WTC11 (cell line): ENCODE measurements around the gene EPGN. TPM values are rescaled to one million over a fixed set of nuclear protein-coding genes. Genes with fewer than 3 reads are reported as not detected.

ENCODE experiments used
- ATAC-seq: fragments of 200-7000 bp; cut with Tn5 transposase; 2 replicates; pipeline ENCODE4 v1.10.0; 2021; ENCODE audit warnings: mild to moderate bottlenecking, moderate library complexity
- CTCF ChIA-PET: fragments of 300-600 bp; sonication (Branson Sonifier 250); formaldehyde crosslinking; loops from one replicate; lab custom pipeline; 2021; ENCODE audit warnings: antibody characterized with exemption; lab: Charles Lee
- POLR2A ChIA-PET: fragments of 350-600 bp; sonication (Branson Sonifier 250); formaldehyde crosslinking; loops from one replicate; lab custom pipeline; 2021; ENCODE audit warnings: antibody characterized with exemption; lab: Charles Lee
- DNase-seq: peaks from one replicate; pipeline ENCODE4 v3.0.0; 2021; ENCODE audit warnings: low spot score
- H3K27ac Mint-ChIP-seq: 2 replicates; pipeline ENCODE4 v1.8.0; 2021; ENCODE audit warnings: mixed read lengths
- H3K27me3 Mint-ChIP-seq: 2 replicates; pipeline ENCODE4 v1.8.0; 2021; ENCODE audit warnings: low read depth, mild to moderate bottlenecking, moderate library complexity, mixed read lengths
- H3K36me3 Mint-ChIP-seq: 2 replicates; pipeline ENCODE4 v1.8.0; 2021; ENCODE audit warnings: mixed read lengths
- H3K4me1 Mint-ChIP-seq: 2 replicates; pipeline ENCODE4 v1.8.0; 2022; ENCODE audit warnings: mixed read lengths
- H3K4me3 Mint-ChIP-seq: 2 replicates; pipeline ENCODE4 v1.8.0; 2021; ENCODE audit warnings: mild to moderate bottlenecking, moderate library complexity, mixed read lengths
- H3K9me3 Mint-ChIP-seq: 2 replicates; pipeline ENCODE4 v1.8.0; 2021; ENCODE audit warnings: mixed read lengths
- ATF1 ChIP-seq: sonication (generic); formaldehyde crosslinking; IDR thresholded peaks from 2 replicates; pipeline ENCODE4 v1.8.1; 2023; ENCODE audit warnings: mild to moderate bottlenecking, moderate library complexity, missing genetic modification reagents
- CBFB ChIP-seq: sonication (generic); formaldehyde crosslinking; IDR thresholded peaks from 2 replicates; pipeline ENCODE4 v1.8.1; 2022; ENCODE audit warnings: mild to moderate bottlenecking, low read depth, missing genetic modification reagents
- CREB1 ChIP-seq: sonication (generic); formaldehyde crosslinking; IDR thresholded peaks from 2 replicates; pipeline ENCODE4 v1.8.0; 2023; ENCODE audit warnings: mild to moderate bottlenecking, missing genetic modification reagents
- FOXK1 ChIP-seq: sonication (generic); formaldehyde crosslinking; IDR thresholded peaks from 2 replicates; pipeline ENCODE4 v1.8.0; 2022; ENCODE audit warnings: mild to moderate bottlenecking, moderate library complexity, missing genetic modification reagents
- FOXP1 ChIP-seq: sonication (generic); formaldehyde crosslinking; IDR thresholded peaks from 2 replicates; pipeline ENCODE4 v1.8.0; 2022; ENCODE audit warnings: missing genetic modification reagents, mild to moderate bottlenecking, moderate library complexity, borderline replicate concordance
- KAT7 ChIP-seq: sonication (generic); formaldehyde crosslinking; IDR thresholded peaks from 2 replicates; pipeline ENCODE4 v1.8.1; 2023; ENCODE audit warnings: missing genetic modification reagents, mild to moderate bottlenecking, borderline replicate concordance
- MXD4 ChIP-seq: fragments of 250-450 bp; sonication (Bioruptor Pico); IDR thresholded peaks from 2 replicates; pipeline ENCODE4 v1.8.0; 2021; ENCODE audit warnings: mild to moderate bottlenecking, moderate library complexity, borderline replicate concordance
- NR1H2 ChIP-seq: sonication (generic); formaldehyde crosslinking; IDR thresholded peaks from 2 replicates; pipeline ENCODE4 v1.9.0; 2021; ENCODE audit warnings: mild to moderate bottlenecking, moderate library complexity, missing genetic modification reagents
- OVOL2 ChIP-seq: fragments of 250-450 bp; sonication (Bioruptor Pico); IDR thresholded peaks from 2 replicates; pipeline ENCODE4 v1.9.0; 2021; ENCODE audit warnings: mild to moderate bottlenecking, borderline replicate concordance
- SOX15 ChIP-seq: fragments of 250-450 bp; sonication (Bioruptor Pico); IDR thresholded peaks from 2 replicates; pipeline ENCODE4 v1.9.0; 2021; ENCODE audit warnings: mild to moderate bottlenecking
- TEAD1 ChIP-seq: sonication (generic); formaldehyde crosslinking; IDR thresholded peaks from 2 replicates; pipeline ENCODE4 v1.8.0; 2022; ENCODE audit warnings: mild to moderate bottlenecking, missing genetic modification reagents
- TEAD4 ChIP-seq: sonication (generic); formaldehyde crosslinking; IDR thresholded peaks from 2 replicates; pipeline ENCODE4 v1.8.0; 2022; ENCODE audit warnings: mild to moderate bottlenecking, missing genetic modification reagents
- ZBTB21 ChIP-seq: sonication (generic); formaldehyde crosslinking; IDR thresholded peaks from 2 replicates; pipeline ENCODE4 v1.8.1; 2023; ENCODE audit warnings: mild to moderate bottlenecking, missing genetic modification reagents, borderline replicate concordance
- ZNF219 ChIP-seq: sonication (generic); formaldehyde crosslinking; IDR thresholded peaks from 2 replicates; pipeline ENCODE4 v1.8.0; 2023; ENCODE audit warnings: missing genetic modification reagents, mild to moderate bottlenecking, borderline replicate concordance
- total RNA-seq: library from RNA; stranded (reverse); gene quantifications from 3 replicates; pipeline ENCODE4 v1.2.3, GENCODE V29; 2021
- TF ChIP-seq, protein P1 (sequence below): sonication (generic); formaldehyde crosslinking; conservative IDR thresholded peaks from 2 replicates; pipeline ENCODE4 v1.8.1; 2023; ENCODE audit warnings: mild to moderate bottlenecking, low read depth, missing genetic modification reagents, moderate library complexity
- TF ChIP-seq, protein P2 (sequence below): fragments of 250-450 bp; sonication (Bioruptor Pico); IDR thresholded peaks from 2 replicates; pipeline ENCODE4 v1.9.0; 2021; ENCODE audit warnings: moderate library complexity, mild to moderate bottlenecking, inconsistent platforms, borderline replicate concordance
- TF ChIP-seq, protein P3 (sequence below): sonication (generic); formaldehyde crosslinking; IDR thresholded peaks from 2 replicates; pipeline ENCODE4 v1.8.1; 2022; ENCODE audit warnings: low read depth, missing genetic modification reagents, borderline replicate concordance
- TF ChIP-seq, protein P4 (sequence below): sonication (generic); formaldehyde crosslinking; IDR thresholded peaks from 2 replicates; pipeline ENCODE4 v1.8.0; 2022; ENCODE audit warnings: mild to moderate bottlenecking, missing genetic modification reagents
- TF ChIP-seq, protein P5 (sequence below): sonication (generic); formaldehyde crosslinking; IDR thresholded peaks from 2 replicates; pipeline ENCODE4 v1.8.0; 2022; ENCODE audit warnings: mild to moderate bottlenecking, missing genetic modification reagents
- TF ChIP-seq, protein P6 (sequence below): sonication (generic); formaldehyde crosslinking; IDR thresholded peaks from 2 replicates; pipeline ENCODE4 v1.8.0; 2022; ENCODE audit warnings: missing genetic modification reagents

The EPGN gene
- total RNA-seq, 1 experiment from 2014 or later, result not detected

DNA sequence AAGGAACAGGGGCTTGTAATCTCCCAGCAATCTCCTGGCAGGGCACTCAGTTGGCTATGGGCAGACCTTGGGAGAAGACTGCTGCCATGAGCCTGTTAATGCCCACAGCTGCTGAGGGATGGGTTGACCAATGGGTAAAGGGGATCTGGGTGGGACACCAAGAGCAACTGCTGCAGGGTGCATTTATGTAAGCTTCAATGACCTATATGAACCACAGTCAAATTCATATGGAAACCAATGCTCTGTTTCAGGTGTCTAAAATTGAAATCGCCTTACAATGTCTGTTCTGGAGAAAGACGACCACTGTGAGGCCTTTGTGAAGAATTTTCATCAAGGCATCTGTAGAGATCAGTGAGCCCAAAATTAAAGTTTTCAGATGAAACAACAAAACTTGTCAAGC is 6.1 kb downstream of the EPGN start:
- POLR2A ChIA-PET, result no interaction called here
- Mint-ChIP-seq H3K27ac (no peak overlapping the region), H3K27me3 (no peaks in the 10 kb centered on the region), H3K4me1 (peaks cover 4% of the 10 kb centered on the region), H3K36me3 (no peaks in the 10 kb centered on the region), H3K9me3 (no peaks in the 10 kb centered on the region), H3K4me3 (no peak overlapping the region)
- no peak for ATAC-seq
- CTCF ChIA-PET, result no interaction called here
- no peak for DNase-seq
- TF ChIP-seq NR1H2 (CRISPR knock-in tag), result no peak
- TF ChIP-seq, protein P1, sequence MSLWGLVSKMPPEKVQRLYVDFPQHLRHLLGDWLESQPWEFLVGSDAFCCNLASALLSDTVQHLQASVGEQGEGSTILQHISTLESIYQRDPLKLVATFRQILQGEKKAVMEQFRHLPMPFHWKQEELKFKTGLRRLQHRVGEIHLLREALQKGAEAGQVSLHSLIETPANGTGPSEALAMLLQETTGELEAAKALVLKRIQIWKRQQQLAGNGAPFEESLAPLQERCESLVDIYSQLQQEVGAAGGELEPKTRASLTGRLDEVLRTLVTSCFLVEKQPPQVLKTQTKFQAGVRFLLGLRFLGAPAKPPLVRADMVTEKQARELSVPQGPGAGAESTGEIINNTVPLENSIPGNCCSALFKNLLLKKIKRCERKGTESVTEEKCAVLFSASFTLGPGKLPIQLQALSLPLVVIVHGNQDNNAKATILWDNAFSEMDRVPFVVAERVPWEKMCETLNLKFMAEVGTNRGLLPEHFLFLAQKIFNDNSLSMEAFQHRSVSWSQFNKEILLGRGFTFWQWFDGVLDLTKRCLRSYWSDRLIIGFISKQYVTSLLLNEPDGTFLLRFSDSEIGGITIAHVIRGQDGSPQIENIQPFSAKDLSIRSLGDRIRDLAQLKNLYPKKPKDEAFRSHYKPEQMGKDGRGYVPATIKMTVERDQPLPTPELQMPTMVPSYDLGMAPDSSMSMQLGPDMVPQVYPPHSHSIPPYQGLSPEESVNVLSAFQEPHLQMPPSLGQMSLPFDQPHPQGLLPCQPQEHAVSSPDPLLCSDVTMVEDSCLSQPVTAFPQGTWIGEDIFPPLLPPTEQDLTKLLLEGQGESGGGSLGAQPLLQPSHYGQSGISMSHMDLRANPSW (CRISPR knock-in tag), result no peak

DNA sequence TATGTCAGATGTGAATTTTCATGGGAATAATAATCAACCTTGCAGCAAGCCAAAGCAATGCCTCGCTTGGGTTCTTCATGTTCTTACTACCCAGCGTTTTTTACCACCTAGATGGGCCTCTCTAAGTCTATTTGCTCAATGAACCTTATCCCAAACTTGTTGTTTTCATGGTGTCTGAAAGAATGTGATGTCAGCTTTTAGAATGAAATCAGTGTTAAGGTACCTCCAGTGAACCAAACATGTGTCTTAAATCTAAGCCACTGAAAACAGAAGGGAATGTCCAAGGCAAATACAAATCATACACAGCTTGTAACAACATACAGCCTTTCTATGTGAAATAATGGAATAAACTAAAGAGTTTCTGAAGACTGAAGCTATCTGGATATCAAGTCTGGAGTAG is 6.7 kb downstream of the EPGN start:
- TF ChIP-seq, protein P2, sequence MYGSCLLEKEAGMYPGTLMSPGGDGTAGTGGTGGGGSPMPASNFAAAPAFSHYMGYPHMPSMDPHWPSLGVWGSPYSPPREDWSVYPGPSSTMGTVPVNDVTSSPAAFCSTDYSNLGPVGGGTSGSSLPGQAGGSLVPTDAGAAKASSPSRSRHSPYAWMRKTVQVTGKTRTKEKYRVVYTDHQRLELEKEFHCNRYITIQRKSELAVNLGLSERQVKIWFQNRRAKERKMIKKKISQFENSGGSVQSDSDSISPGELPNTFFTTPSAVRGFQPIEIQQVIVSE (CRISPR knock-in tag), result no peak
- no peak for TF ChIP-seq ZBTB21
- no peak for TF ChIP-seq TEAD1 (CRISPR knock-in tag)
- no peak for TF ChIP-seq ZNF219 (CRISPR knock-in tag)
- TF ChIP-seq FOXP1 (CRISPR knock-in tag), result no peak
- TF ChIP-seq, protein P3, sequence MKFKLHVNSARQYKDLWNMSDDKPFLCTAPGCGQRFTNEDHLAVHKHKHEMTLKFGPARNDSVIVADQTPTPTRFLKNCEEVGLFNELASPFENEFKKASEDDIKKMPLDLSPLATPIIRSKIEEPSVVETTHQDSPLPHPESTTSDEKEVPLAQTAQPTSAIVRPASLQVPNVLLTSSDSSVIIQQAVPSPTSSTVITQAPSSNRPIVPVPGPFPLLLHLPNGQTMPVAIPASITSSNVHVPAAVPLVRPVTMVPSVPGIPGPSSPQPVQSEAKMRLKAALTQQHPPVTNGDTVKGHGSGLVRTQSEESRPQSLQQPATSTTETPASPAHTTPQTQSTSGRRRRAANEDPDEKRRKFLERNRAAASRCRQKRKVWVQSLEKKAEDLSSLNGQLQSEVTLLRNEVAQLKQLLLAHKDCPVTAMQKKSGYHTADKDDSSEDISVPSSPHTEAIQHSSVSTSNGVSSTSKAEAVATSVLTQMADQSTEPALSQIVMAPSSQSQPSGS, result no peak
- no peak for TF ChIP-seq MXD4 (CRISPR knock-in tag)
- TF ChIP-seq, protein P4, sequence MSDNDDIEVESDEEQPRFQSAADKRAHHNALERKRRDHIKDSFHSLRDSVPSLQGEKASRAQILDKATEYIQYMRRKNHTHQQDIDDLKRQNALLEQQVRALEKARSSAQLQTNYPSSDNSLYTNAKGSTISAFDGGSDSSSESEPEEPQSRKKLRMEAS, result no peak
- Mint-ChIP-seq H3K4me1 (peaks cover 4% of the 10 kb centered on the region), H3K9me3 (no peaks in the 10 kb centered on the region), H3K27ac (no peak overlapping the region), H3K27me3 (no peaks in the 10 kb centered on the region), H3K36me3 (no peaks in the 10 kb centered on the region), H3K4me3 (no peak overlapping the region)
- ATAC-seq (no peak), DNase-seq (no peak)
- ChIA-PET CTCF (no interaction called here), POLR2A (no interaction called here)

DNA sequence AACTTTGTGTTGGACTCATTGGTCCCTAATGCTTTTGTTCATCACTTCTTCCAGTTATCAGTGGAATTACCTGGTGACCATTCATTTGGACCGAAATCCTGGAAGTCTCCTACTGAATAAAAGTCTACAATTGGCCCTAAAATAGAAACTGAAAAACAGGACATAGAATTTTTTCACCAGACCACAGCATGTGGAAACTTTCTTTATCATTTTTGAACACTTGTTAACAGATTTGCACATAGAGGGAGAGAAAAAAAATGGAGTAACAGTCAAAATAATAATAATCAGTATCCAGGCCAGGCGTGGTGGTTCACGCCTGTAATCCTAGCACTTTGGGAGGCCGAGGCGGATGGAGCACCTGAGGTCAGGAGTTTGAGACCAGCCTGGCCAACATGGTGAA is 7.1 kb downstream of the EPGN start:
- no peaks in the 10 kb centered on the region for H3K27me3 Mint-ChIP-seq
- POLR2A ChIA-PET, result no interaction called here
- H3K9me3 Mint-ChIP-seq, result no peaks in the 10 kb centered on the region
- CTCF ChIA-PET, result no interaction called here
- H3K27ac Mint-ChIP-seq, result no peak overlapping the region
- peaks cover 4% of the 10 kb centered on the region for H3K4me1 Mint-ChIP-seq
- no peak for ATAC-seq
- H3K4me3 Mint-ChIP-seq, result no peak overlapping the region
- no peak for DNase-seq
- no peaks in the 10 kb centered on the region for H3K36me3 Mint-ChIP-seq
- TF ChIP-seq CREB1, result no peak
- TF ChIP-seq, protein P3, result no peak
- no peak for TF ChIP-seq KAT7 (CRISPR knock-in tag)
- TF ChIP-seq ZBTB21, result no peak
- TF ChIP-seq CBFB (CRISPR knock-in tag), result no peak
- TF ChIP-seq FOXK1 (CRISPR knock-in tag), result no peak
- TF ChIP-seq OVOL2, result no peak
- no peak for TF ChIP-seq TEAD4 (CRISPR knock-in tag)
- TF ChIP-seq, protein P4, result no peak
- TF ChIP-seq, protein P5, sequence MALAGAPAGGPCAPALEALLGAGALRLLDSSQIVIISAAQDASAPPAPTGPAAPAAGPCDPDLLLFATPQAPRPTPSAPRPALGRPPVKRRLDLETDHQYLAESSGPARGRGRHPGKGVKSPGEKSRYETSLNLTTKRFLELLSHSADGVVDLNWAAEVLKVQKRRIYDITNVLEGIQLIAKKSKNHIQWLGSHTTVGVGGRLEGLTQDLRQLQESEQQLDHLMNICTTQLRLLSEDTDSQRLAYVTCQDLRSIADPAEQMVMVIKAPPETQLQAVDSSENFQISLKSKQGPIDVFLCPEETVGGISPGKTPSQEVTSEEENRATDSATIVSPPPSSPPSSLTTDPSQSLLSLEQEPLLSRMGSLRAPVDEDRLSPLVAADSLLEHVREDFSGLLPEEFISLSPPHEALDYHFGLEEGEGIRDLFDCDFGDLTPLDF (CRISPR knock-in tag), result no peak
- TF ChIP-seq, protein P6, sequence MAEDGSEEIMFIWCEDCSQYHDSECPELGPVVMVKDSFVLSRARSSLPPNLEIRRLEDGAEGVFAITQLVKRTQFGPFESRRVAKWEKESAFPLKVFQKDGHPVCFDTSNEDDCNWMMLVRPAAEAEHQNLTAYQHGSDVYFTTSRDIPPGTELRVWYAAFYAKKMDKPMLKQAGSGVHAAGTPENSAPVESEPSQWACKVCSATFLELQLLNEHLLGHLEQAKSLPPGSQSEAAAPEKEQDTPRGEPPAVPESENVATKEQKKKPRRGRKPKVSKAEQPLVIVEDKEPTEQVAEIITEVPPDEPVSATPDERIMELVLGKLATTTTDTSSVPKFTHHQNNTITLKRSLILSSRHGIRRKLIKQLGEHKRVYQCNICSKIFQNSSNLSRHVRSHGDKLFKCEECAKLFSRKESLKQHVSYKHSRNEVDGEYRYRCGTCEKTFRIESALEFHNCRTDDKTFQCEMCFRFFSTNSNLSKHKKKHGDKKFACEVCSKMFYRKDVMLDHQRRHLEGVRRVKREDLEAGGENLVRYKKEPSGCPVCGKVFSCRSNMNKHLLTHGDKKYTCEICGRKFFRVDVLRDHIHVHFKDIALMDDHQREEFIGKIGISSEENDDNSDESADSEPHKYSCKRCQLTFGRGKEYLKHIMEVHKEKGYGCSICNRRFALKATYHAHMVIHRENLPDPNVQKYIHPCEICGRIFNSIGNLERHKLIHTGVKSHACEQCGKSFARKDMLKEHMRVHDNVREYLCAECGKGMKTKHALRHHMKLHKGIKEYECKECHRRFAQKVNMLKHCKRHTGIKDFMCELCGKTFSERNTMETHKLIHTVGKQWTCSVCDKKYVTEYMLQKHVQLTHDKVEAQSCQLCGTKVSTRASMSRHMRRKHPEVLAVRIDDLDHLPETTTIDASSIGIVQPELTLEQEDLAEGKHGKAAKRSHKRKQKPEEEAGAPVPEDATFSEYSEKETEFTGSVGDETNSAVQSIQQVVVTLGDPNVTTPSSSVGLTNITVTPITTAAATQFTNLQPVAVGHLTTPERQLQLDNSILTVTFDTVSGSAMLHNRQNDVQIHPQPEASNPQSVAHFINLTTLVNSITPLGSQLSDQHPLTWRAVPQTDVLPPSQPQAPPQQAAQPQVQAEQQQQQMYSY, result no peak
- no peak for TF ChIP-seq SOX15
- TF ChIP-seq ATF1, result no peak
